Right atrium auricular region (tissue), 2 donors: ENCODE results near the gene NR2E1. TPM values are rescaled to one million over a fixed set of nuclear protein-coding genes. Genes with fewer than 3 reads are reported as not detected.
A peak's percentile ranks its signal among the peaks of the same experiment; 100 is the strongest.

Experiments
- DNase-seq: peaks from one replicate; pipeline ENCODE4 v3.0.0-alpha.2; 2019; ENCODE audit warnings: low spot score
- H3K27ac ChIP-seq, 2 donors: fragments of 200-600 bp; sonication (generic); 1 replicate in 1 of 2; 2 replicates in 1 of 2; pipeline ENCODE4 v1.5.1; 2016 to 2019
- H3K27me3 ChIP-seq, 2 donors: fragments of 200-600 bp; sonication (generic); one replicate each; pipeline versions ENCODE4 v1.5.1 to v1.6.0; 2017 to 2019
- H3K36me3 ChIP-seq: fragments of 200-600 bp; sonication (generic); one replicate; pipeline ENCODE4 v1.5.1; 2016
- H3K4me1 ChIP-seq, 2 donors: fragments of 200-600 bp; sonication (generic); one replicate each; pipeline versions ENCODE4 v1.5.1 to v1.6.0; 2017 to 2019
- H3K4me3 ChIP-seq, 2 donors: fragments of 200-600 bp; sonication (generic); 1 replicate in 1 of 2; 2 replicates in 1 of 2; pipeline ENCODE4 v1.5.1; 2017 to 2019; ENCODE audit warnings: mild to moderate bottlenecking in 1 of 2, moderate library complexity in 1 of 2
- H3K9me3 ChIP-seq, 2 donors: fragments of 200-600 bp; sonication (generic); one replicate each; pipeline ENCODE4 v1.5.1; 2019
- total RNA-seq, 2 donors: library from RNA; depleted of rRNA; stranded (reverse); fragments of >200 nt; gene quantifications; one replicate each; pipeline ENCODE4 v1.1.0, GENCODE V29; 2016
- TF ChIP-seq, protein P1 (sequence below), 2 donors: fragments of 200-600 bp; sonication (generic); IDR thresholded peaks; one replicate each; pipeline ENCODE4 v1.5.1; 2019; ENCODE audit warnings: antibody characterized with exemption in 2 of 2

The NR2E1 gene
- total RNA-seq, 2 donors from 2014 or later, result not detected

DNA sequence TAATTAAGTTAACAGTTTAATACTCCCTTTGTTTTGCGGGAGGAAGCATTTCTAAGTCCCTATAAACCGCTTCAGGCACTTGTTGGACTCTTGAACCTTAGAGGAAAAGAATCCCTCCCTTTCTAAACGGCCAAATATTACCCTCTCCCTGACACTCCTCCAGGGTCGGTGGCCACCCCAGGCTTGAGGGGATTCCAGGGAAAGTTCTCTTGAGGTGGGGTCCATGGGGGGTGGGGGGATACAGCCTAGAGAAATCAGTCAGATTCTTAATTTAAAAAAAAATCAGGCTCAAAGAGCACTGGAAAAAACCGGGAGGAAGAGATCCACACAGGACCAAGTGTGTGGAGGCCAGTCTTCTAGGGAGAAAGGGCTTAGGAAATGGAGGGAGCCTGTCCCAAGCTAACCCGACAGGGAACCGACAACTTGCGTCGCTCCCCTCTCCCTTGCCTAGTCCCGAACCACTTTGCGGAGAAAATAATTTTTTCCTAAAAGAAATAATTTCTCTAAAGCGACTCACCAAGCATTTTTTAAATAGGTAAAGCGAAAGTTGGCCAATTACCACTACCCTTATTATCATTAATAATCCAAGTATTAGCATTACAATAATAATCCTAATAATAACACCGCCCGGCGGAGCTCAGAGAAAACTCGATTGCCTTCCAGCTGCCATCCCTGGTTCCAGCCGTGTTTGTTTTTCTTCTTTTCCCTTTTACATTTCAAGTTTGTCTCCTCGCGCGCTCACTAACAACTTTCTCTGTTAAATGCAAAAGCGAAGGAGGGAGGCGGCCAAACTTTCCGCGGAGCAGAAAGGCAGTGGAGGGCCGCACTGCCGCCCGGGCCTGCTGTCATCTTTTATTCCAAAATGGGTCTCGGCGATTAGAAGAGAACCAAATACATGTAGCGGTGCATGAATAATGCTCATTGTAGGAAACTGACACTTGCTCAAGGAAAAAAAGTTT lies 4.8 kb downstream of the NR2E1 start:
- TF ChIP-seq, protein P1, sequence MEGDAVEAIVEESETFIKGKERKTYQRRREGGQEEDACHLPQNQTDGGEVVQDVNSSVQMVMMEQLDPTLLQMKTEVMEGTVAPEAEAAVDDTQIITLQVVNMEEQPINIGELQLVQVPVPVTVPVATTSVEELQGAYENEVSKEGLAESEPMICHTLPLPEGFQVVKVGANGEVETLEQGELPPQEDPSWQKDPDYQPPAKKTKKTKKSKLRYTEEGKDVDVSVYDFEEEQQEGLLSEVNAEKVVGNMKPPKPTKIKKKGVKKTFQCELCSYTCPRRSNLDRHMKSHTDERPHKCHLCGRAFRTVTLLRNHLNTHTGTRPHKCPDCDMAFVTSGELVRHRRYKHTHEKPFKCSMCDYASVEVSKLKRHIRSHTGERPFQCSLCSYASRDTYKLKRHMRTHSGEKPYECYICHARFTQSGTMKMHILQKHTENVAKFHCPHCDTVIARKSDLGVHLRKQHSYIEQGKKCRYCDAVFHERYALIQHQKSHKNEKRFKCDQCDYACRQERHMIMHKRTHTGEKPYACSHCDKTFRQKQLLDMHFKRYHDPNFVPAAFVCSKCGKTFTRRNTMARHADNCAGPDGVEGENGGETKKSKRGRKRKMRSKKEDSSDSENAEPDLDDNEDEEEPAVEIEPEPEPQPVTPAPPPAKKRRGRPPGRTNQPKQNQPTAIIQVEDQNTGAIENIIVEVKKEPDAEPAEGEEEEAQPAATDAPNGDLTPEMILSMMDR (IDR thresholded peaks at IDR 0.05), result no peak
- peaks cover 0 to 59% of the 10 kb centered on the region in 2 donors for H3K4me1 ChIP-seq
- H3K4me3 ChIP-seq, result no peak overlapping the region
- H3K27ac ChIP-seq, result no peak overlapping the region
- H3K36me3 ChIP-seq, result no peaks in the 10 kb centered on the region
- DNase-seq, result no peak
- peaks cover 70 to 86% of the 10 kb centered on the region in 2 donors for H3K27me3 ChIP-seq
- H3K9me3 ChIP-seq, result no peaks in the 10 kb centered on the region

DNA sequence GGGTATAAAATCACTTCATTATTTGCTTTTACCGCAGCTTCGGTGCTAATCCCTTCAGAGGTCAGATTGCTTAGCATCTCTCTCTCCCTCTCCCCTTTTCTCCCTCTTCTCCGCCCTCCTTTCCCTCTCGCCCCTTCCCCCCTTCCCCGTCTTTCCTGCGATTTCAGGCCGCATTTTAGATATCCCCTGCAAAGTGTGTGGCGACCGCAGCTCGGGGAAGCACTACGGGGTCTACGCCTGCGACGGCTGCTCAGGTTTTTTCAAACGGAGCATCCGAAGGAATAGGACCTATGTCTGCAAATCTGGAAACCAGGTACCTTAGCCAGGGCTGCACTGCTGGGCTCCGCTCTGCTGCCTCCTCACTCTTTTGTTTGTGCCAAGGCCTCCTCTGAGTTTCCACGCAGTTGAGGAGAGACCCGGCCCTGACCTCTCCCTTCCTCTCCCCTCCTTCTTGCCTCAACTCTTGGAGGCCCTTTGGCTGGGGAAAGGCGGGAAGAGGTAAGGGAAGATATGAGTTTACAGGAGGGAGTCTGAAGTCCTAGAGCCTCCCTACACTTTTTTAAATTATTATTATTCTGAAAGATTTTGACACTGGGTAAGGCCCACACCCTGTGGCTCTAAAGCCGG lies 5.6 kb downstream of the NR2E1 start:
- no peak for DNase-seq
- H3K4me3 ChIP-seq, result no peak overlapping the region
- H3K36me3 ChIP-seq, result no peaks in the 10 kb centered on the region
- no peaks in the 10 kb centered on the region for H3K9me3 ChIP-seq
- H3K4me1 ChIP-seq, result peaks cover 0 to 59% of the 10 kb centered on the region in 2 donors
- H3K27me3 ChIP-seq, result peaks cover 69 to 86% of the 10 kb centered on the region in 2 donors
- TF ChIP-seq, protein P1 (IDR thresholded peaks at IDR 0.05), result no peak
- H3K27ac ChIP-seq, result no peak overlapping the region

DNA sequence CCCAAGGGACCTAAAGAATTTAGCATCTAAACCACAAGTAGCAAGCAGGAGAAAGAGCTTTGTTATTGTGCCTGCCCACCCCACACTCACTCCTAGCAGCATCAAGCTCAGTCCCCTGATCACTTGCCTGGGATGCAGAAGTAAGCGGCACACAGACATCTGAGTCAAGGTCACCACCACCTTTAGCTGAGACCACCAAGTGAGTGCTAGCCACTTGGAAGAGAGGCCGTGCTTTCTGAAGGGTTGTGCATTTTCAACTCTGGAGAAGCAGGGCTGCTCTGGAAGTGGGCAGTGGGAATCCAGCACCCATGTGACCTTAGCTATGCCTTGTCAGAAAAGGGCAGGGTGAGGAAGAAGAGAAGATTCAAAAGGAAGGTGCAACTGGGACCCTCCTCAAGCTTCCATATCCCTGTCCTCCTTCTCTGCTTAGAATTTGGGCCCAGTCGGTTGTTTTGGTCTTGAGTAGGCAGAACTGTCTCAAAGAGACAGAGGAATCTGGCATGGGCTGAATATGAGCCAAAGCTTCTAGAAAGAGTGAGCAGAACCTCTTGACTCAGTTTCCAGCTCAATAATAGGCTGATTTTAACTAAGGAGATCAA lies 6.2 kb downstream of the NR2E1 start:
- H3K4me3 ChIP-seq, result no peak overlapping the region
- no peaks in the 10 kb centered on the region for H3K36me3 ChIP-seq
- H3K4me1 ChIP-seq, result peaks cover 0 to 55% of the 10 kb centered on the region in 2 donors
- DNase-seq, result no peak
- no peaks in the 10 kb centered on the region for H3K9me3 ChIP-seq
- TF ChIP-seq, protein P1 (IDR thresholded peaks at IDR 0.05), result no peak
- H3K27me3 ChIP-seq, result peaks cover 69 to 80% of the 10 kb centered on the region in 2 donors
- no peak overlapping the region for H3K27ac ChIP-seq

DNA sequence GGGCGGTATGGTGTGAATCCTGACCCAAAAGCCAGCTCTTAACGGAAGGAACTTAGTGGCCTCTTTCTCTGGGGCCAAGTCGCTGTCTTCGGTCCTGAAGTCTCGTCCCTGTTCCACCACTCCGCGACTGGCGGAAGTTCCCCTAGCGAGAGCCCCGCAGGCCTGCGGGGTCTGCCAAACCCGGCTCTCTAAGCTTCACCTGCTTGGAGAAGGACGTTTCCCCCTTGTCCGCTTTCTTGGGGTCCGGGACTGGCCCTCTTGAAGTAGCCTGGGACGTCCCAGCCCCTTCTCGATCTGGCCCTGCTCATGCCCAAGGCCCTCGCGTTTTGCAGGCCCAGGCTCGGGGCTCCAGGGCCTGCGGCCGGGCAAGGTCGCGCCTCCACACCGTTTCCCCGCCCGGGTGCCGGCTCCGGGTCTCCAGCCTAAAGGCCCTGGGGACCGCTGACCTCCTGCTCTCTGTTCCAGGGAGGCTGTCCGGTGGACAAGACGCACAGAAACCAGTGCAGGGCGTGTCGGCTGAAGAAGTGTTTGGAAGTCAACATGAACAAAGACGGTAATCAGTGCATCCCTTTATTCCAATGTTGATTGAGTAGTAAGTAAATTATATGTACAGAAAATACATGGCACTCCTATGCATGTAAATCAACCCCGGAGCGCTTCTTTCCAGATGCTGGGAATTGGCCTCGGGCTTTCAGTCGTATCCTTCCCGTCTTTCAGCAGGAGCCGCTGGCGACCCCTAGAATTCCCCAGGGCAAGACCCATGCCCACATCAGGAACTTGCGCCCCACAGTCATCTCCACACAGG lies 8.8 kb downstream of the NR2E1 start:
- no peak overlapping the region for H3K27ac ChIP-seq
- TF ChIP-seq, protein P1 (IDR thresholded peaks at IDR 0.05), result no peak
- no peaks in the 10 kb centered on the region for H3K36me3 ChIP-seq
- H3K9me3 ChIP-seq, result no peaks in the 10 kb centered on the region
- H3K4me1 ChIP-seq, result peaks cover 0 to 37% of the 10 kb centered on the region in 2 donors
- H3K4me3 ChIP-seq, result no peak overlapping the region
- no peak for DNase-seq
- peaks cover 51 to 54% of the 10 kb centered on the region in 2 donors for H3K27me3 ChIP-seq

DNA sequence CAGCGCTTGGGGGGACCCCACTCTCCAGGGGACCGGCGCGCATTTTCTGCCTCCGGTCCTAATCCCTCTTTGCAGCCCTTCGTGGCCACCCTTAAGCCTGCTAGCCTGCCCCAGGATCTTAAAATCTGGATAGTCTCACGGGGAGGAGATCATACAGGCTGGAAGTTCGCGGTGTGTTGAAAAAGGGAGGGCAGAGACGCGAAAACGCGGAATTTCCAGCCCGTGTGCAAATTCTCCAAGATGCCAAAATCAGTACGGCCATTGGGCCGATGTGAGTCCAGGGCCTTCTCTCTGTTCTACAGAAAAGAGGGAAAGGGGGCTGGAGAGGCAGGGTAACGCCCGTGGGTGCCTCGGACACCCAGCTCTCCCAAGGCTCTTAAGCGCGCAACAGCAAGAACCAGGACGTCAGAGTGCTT lies 9.4 kb downstream of the NR2E1 start:
- Histone ChIP-seq H3K4me3 (peak overlapping the region in 1 of 2 donors; percentile 24), H3K27ac (no peak overlapping the region), H3K36me3 (no peaks in the 10 kb centered on the region), H3K9me3 (no peaks in the 10 kb centered on the region), H3K27me3 (peaks cover 48% of the 10 kb centered on the region in 2 donors), H3K4me1 (peaks cover 0 to 34% of the 10 kb centered on the region in 2 donors)
- TF ChIP-seq, protein P1 (IDR thresholded peaks at IDR 0.05), result no peak
- DNase-seq, result no peak
